ENCODE data around the gene ECHS1.

The ECHS1 gene

DNA sequence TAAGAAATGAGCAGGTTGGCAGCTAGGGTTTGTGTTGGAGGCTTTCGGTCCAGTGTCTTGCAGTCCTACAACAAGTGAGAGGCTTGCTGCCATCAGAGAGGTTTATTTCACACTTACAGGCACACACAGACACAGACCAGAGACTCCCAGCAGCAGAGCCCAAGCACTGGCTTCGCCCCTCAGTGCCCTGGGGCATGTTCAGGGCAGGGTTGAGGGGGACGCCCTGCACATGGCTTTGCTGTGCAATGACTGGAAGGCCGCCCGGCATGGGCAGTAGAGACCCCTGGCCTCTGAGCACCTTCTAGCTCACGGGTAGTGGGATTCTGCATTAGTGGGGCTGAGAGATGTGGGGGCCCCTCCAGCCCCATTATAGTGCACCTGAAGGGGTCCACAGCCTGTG lies 47.4 kb upstream of the ECHS1 start (continued):
- TF ChIP-seq ZNF610 (tag by site-specific recombination; IDR thresholded peaks at IDR 0.05; ENCODE audit: borderline replicate concordance), result no peak
- no peak for TF ChIP-seq SCRT2 (tag by site-specific recombination; IDR thresholded peaks at IDR 0.05)
- TF ChIP-seq ZNF391 (tag by site-specific recombination; IDR thresholded peaks at IDR 0.05; ENCODE audit: borderline replicate concordance, low read depth), result no peak
- TF ChIP-seq SCRT1 (tag by site-specific recombination; IDR thresholded peaks at IDR 0.05; ENCODE audit: borderline replicate concordance), result no peak
- TF ChIP-seq ZFP41 (tag by site-specific recombination; IDR thresholded peaks at IDR 0.05; ENCODE audit: borderline replicate concordance), result no peak

DNA sequence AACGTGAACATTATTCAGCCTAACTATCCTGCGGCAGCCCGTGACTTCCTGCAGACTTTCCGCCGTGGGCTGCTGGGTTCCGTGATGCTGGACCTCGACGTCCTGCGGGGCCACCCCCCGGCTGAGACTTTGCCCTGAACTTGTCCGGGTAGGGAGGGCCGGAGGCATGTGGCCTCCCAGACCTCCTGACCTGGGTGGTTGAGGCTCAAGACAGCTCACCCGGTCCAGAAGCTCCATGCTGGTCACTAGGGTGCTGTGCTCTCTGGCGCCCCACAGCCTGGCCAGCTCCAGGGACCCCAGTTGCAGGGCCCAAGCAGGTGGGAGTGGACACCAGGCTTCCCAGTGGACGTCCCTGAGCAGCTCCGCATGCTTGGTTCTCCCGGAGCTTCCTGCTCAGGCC lies 46.9 kb upstream of the ECHS1 start:
- POLR2A ChIA-PET, result no interaction called here
- CTCF ChIA-PET, result interaction anchor here (1.1 to 1.2 kb wide), 2 partner anchors 17 to 90 kb away, joined by 3 to 5 read pairs; no protein-coding TSS in a partner anchor
- H3K4me1 ChIP-seq (ENCODE audit: control insufficient read depth, insufficient read depth, low read length), result no peaks in the 10 kb centered on the region; the same call in 1 of the 2 replicates

DNA sequence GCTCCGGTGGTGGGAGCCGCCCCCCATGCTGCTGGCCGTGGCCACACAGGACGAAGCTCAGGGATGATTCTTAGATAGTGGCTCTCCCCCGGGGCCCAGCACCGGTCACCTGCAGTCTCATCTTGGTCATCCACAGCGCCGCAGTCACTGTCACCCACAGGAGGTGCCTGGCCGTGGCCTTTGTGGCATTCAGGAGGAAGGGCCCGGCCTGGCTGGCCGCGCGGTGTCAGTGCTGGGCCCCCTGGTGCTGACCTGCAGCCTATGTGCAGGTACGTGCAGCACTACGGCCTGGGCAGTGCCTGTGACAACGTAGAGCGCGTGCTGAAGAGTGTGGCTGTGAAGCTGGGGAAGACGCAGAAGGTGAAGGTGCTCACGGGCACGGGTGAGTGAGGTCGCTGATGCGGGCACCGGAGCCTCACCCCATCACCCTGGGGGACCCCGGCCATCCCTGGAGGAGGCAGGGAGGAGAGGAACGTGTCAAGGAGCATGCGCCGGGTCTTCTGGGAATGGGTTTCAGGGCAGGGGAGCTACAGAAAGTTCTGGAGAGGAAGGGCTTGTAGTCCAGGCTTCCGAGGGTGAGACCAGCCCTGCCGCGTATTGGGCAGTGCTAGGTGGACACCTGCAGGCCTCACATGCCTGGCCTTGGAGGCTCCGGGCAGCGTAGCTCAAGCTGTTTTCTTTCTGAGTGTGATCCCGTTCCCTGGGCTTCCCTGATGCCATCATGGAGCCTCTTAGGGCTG lies 46.2 kb upstream of the ECHS1 start:
- ChIA-PET CTCF (interaction anchor here (1.1 to 1.2 kb wide), 2 partner anchors 18 to 90 kb away, joined by 3 to 5 read pairs; no protein-coding TSS in a partner anchor), POLR2A (interaction anchor here (1.4 kb wide), 1 partner anchor 26 kb away, joined by 3 read pairs; no protein-coding TSS in a partner anchor)
- Histone ChIP-seq H3K27ac (ENCODE audit: extremely low read depth, low read depth, low read length) (no peak overlapping the region), H3K4me3 (ENCODE audit: low read depth, low read length) (no peak overlapping the region), H3K36me3 (ENCODE audit: control insufficient read depth in 2 of 2, insufficient read depth in 1 of 2, low read length in 2 of 2) (peaks cover 0 to 58% of the 10 kb centered on the region in 2 experiments; a peak in 1 of 3 replicates), H3K9me3 (ENCODE audit: control insufficient read depth, insufficient read depth, low read depth, low read length) (no peaks in the 10 kb centered on the region), H3K4me1 (ENCODE audit: control insufficient read depth, insufficient read depth, low read length) (no peaks in the 10 kb centered on the region; the same call in 1 of the 2 replicates)
- TF ChIP-seq ZBTB17 (tag by site-specific recombination; IDR thresholded peaks at IDR 0.05), result no peak
- TF ChIP-seq ZNF510 (tag by site-specific recombination; IDR thresholded peaks at IDR 0.05; ENCODE audit: insufficient replicate concordance), result no peak
- TF ChIP-seq BCL11A (tag by site-specific recombination; IDR thresholded peaks at IDR 0.05; ENCODE audit: low read depth), result no peak
- TF ChIP-seq ZNF341 (tag by site-specific recombination; IDR thresholded peaks at IDR 0.05; ENCODE audit: low read depth), result no peak
- TF ChIP-seq, protein P1, sequence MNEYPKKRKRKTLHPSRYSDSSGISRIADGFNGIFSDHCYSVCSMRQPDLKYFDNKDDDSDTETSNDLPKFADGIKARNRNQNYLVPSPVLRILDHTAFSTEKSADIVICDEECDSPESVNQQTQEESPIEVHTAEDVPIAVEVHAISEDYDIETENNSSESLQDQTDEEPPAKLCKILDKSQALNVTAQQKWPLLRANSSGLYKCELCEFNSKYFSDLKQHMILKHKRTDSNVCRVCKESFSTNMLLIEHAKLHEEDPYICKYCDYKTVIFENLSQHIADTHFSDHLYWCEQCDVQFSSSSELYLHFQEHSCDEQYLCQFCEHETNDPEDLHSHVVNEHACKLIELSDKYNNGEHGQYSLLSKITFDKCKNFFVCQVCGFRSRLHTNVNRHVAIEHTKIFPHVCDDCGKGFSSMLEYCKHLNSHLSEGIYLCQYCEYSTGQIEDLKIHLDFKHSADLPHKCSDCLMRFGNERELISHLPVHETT (tag by site-specific recombination; IDR thresholded peaks at IDR 0.05), result no peak
- no peak for TF ChIP-seq ZNF670 (tag by site-specific recombination; IDR thresholded peaks at IDR 0.05; ENCODE audit: low read depth)
- no peak for TF ChIP-seq ZNF391 (tag by site-specific recombination; IDR thresholded peaks at IDR 0.05; ENCODE audit: borderline replicate concordance, low read depth)
- no peak for TF ChIP-seq ZFP3 (tag by site-specific recombination; IDR thresholded peaks at IDR 0.05; ENCODE audit: low read depth)

More for the DNA sequence above, 46.9 kb upstream of the ECHS1 start:
- Histone ChIP-seq H3K9me3 (ENCODE audit: control insufficient read depth, insufficient read depth, low read depth, low read length) (no peaks in the 10 kb centered on the region), H3K36me3 (ENCODE audit: control insufficient read depth in 2 of 2, insufficient read depth in 1 of 2, low read length in 2 of 2) (peaks cover 0 to 56% of the 10 kb centered on the region in 2 experiments; a peak in 1 of 3 replicates), H3K27ac (ENCODE audit: extremely low read depth, low read depth, low read length) (no peak overlapping the region), H3K4me3 (ENCODE audit: low read depth, low read length) (no peak overlapping the region)
- TF ChIP-seq SP7 (tag by site-specific recombination; IDR thresholded peaks at IDR 0.05) (no peak), ZNF341 (tag by site-specific recombination; IDR thresholded peaks at IDR 0.05; ENCODE audit: low read depth) (no peak), ZNF830 (tag by site-specific recombination; IDR thresholded peaks at IDR 0.05; ENCODE audit: low read depth) (no peak), HOXD13 (CRISPR knock-in tag; IDR thresholded peaks at IDR 0.05; ENCODE audit: borderline replicate concordance) (no peak), ZNF76 (tag by site-specific recombination; IDR thresholded peaks at IDR 0.05; ENCODE audit: borderline replicate concordance, low read depth) (no peak), ZNF677 (tag by site-specific recombination; IDR thresholded peaks at IDR 0.05) (no peak), GLI4 (tag by site-specific recombination; IDR thresholded peaks at IDR 0.05) (no peak), ZNF837 (tag by site-specific recombination; IDR thresholded peaks at IDR 0.05) (no peak), ZNF621 (tag by site-specific recombination; IDR thresholded peaks at IDR 0.05) (no peak), KLF16 (tag by site-specific recombination; IDR thresholded peaks at IDR 0.05) (no peak), ZNF571 (tag by site-specific recombination; IDR thresholded peaks at IDR 0.05) (no peak), ZFP37 (tag by site-specific recombination; IDR thresholded peaks at IDR 0.05) (no peak), ZNF544 (tag by site-specific recombination; IDR thresholded peaks at IDR 0.05) (no peak), ZNF433 (tag by site-specific recombination; IDR thresholded peaks at IDR 0.05; ENCODE audit: low read depth) (no peak), ZNF777 (tag by site-specific recombination; IDR thresholded peaks at IDR 0.05; ENCODE audit: borderline replicate concordance) (no peak), KLF10 (tag by site-specific recombination; IDR thresholded peaks at IDR 0.05) (no peak), ZNF629 (tag by site-specific recombination; IDR thresholded peaks at IDR 0.05) (no peak)
- TF ChIP-seq, protein P2, sequence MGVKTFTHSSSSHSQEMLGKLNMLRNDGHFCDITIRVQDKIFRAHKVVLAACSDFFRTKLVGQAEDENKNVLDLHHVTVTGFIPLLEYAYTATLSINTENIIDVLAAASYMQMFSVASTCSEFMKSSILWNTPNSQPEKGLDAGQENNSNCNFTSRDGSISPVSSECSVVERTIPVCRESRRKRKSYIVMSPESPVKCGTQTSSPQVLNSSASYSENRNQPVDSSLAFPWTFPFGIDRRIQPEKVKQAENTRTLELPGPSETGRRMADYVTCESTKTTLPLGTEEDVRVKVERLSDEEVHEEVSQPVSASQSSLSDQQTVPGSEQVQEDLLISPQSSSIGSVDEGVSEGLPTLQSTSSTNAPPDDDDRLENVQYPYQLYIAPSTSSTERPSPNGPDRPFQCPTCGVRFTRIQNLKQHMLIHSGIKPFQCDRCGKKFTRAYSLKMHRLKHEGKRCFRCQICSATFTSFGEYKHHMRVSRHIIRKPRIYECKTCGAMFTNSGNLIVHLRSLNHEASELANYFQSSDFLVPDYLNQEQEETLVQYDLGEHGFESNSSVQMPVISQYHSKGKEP (tag by site-specific recombination; IDR thresholded peaks at IDR 0.05), result no peak
- TF ChIP-seq, protein P3, sequence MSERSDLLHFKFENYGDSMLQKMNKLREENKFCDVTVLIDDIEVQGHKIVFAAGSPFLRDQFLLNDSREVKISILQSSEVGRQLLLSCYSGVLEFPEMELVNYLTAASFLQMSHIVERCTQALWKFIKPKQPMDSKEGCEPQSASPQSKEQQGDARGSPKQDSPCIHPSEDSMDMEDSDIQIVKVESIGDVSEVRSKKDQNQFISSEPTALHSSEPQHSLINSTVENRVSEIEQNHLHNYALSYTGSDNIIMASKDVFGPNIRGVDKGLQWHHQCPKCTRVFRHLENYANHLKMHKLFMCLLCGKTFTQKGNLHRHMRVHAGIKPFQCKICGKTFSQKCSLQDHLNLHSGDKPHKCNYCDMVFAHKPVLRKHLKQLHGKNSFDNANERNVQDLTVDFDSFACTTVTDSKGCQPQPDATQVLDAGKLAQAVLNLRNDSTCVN (tag by site-specific recombination; optimal IDR thresholded peaks at IDR 0.05), result no peak
- TF ChIP-seq, protein P4, sequence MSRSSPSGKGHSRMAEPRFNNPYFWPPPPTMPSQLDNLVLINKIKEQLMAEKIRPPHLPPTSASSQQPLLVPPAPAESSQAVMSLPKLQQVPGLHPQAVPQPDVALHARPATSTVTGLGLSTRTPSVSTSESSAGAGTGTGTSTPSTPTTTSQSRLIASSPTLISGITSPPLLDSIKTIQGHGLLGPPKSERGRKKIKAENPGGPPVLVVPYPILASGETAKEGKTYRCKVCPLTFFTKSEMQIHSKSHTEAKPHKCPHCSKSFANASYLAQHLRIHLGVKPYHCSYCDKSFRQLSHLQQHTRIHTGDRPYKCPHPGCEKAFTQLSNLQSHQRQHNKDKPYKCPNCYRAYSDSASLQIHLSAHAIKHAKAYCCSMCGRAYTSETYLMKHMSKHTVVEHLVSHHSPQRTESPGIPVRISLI (tag by site-specific recombination; IDR thresholded peaks at IDR 0.05), result no peak
